HG03558 (cell line): ENCODE data around the gene P3R3URF.

ENCODE experiments used
- ATAC-seq: cut with Tn5 transposase; IDR thresholded peaks from one replicate; pipeline ENCODE4 v1.9.1; 2021; ENCODE audit warnings: moderate number of reproducible peaks; ENCODE audit not compliant: unreplicated experiment; ENCODE audit errors: extremely low read depth

P3R3URF gene

DNA sequence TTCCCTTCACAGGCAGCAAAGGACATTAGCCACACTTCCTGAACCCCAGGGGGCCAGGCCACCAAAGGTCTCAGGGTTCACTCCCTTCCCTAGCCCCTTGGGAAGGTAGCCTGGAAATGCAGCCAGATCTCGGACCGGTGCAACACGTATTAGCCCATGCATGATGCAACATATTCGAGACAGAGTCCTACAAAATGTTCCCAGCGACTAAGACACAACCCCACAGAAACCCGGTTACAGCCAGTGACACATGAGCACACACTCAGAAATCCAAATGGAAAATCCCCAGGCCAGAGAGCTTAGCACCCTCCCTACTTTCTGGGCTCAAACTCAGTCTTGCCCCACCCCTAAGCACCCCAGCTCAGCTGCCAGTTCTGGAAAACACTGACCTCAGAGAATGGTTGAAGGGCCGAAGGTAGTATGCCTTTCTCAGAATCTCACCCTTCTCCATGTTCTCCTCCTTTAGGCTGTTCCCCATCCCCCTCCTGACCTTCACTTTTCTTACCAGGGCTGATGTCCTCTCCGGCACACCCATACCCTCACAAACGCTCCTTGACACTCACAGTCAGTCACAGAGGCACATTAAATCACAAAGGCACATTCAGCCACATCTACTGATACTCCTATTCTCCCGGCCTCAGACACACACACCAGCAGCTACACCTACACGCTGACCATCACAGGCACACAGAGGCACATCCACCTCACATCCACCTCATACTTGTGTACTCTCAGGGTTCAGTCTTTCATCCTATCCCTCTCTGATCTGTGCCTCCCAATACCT, 1.6 kb downstream of the P3R3URF start, which contains the start of gene TSPAN1:
TSPAN1 (plus strand) TSS at position 640 of the 784 bp plus-strand sequence. CDS start 6,021 bp downstream, outside the sequence.
- no peak for ATAC-seq

DNA sequence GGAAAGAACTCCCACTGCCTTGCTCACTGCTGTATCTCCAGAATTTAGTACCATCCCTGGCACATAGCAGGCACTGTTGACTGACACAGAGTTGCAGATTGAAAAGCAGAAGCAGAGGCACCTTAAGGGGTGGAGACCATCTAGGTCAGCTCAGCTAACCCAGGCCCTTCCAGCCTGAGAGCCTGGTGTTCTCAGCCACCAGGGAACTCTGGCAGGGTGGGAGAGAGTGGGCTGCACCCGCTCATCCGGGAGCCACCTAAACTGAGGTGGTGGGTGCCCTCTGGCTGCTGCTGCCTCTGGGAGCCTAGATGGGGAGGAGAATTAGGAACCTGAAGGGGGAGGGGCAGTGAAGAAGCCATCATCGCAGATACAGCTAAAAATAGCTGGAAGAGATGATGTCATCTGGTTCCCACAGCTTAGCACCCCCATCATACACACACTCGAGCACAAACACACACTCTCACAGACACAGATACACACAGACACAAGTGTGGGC, 2.9 kb downstream of the P3R3URF start:
- ATAC-seq = no peak

DNA sequence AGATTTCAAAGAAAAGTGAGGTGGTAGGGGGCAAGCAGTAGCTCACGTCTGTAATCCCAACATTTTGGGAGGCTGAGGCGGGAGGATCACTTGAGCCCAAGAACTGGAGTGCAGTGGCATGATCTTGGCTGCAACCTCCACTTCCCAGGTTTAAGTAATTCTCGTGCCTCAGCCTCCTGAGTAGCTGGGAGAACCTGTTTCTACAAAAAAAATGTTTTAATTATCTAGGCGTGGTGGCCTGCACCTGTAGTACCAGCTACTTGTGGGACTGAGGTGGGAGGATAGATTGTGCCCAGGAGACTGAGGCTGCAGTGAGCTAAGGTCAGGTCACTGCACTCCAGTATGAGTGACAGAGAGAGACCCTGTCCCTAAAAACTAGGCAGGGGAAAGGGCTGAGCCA, 4.0 kb downstream of the P3R3URF start:
- no peak for ATAC-seq

DNA sequence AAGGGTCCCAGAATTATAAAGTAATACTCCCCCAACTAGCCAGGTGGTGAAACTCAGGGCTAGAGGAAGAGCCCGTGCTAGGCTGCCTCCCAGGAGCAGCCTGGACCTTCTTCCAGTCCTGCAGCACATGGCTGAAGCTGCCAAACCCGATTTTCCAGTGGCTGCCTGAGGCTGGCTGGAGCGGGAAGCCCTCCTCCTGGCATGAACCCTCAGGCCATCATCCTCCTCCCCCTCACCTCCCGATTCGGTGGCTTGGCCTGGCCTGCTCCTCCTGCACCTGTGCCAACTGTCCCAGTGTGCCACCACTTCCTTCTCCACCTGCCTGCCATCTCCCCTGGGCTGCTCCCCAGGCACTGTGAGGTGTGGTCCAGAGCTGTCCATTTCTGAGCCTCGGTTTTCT, 4.4 kb downstream of the P3R3URF start:
- ATAC-seq = no peak

DNA sequence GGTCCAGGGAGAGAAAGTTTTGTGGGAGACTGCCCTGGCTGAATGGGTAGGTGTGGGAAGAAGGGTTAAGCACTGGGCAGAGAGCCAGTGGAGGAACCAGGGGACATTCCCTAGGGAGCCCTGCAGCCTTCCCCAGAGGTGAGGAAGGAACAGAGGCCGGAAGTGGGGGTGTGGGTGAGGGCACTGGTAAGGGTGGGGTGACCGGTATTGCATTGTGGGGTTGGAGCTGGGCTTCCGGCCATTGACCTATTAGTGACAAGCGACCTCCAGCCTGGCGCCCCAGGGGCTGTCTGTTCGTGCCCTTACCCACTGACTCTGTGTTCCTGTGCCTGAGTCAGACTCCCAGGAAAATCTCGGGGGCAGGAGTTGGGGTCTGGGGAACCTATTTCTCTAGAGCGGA, 4.9 kb downstream of the P3R3URF start:
- ATAC-seq = no peak

DNA sequence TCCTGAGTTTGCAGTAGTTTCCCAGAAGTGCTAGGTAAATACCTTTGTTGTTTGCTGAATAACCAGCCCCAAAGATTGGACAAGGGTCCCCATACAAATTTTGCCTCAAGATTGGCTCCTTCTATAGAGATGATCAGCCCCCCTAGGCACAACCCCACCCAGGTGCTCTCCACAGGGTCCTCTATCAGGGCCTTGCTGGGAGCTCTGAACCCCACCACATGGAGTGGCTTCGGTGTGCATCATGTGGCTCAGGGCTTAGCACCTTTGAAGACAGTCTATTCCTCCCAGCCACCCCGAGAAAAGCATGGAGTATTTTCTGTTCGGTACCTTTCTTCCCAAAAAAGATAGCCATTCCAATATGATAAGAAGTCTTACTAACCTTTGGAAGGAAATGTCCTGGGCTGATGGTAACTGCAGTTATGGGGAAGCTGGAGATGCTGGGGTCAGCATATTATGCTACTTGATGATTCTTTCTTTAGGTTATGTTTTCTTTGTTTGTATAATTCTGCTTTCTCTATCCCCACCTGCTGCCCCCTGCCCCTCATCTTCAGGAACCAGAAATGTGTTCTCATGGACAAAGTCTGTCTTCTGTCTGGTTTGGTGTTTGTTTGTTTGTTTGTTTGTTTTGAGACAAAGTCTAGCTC, 6.4 kb downstream of the P3R3URF start:
- no peak for ATAC-seq

DNA sequence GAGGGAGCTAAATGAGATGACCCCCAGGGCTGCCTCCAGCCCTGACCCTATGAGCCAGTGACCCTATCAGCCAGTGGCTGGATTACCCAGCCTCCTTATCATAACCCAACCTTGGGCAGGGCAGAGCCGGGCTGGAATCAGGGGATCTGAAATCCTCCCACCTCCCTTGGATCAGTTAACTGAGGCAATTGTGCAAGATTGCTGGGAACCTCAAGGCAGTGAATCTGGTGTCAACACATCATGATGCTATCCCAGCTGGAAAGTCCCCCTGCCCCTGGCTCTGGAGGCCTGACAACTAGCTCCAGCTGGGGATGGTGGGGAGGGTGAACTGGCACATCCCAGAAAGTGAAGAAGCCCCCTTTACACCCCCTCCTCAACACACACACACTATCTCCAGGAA, 7.8 kb downstream of the P3R3URF start:
- ATAC-seq = no peak

DNA sequence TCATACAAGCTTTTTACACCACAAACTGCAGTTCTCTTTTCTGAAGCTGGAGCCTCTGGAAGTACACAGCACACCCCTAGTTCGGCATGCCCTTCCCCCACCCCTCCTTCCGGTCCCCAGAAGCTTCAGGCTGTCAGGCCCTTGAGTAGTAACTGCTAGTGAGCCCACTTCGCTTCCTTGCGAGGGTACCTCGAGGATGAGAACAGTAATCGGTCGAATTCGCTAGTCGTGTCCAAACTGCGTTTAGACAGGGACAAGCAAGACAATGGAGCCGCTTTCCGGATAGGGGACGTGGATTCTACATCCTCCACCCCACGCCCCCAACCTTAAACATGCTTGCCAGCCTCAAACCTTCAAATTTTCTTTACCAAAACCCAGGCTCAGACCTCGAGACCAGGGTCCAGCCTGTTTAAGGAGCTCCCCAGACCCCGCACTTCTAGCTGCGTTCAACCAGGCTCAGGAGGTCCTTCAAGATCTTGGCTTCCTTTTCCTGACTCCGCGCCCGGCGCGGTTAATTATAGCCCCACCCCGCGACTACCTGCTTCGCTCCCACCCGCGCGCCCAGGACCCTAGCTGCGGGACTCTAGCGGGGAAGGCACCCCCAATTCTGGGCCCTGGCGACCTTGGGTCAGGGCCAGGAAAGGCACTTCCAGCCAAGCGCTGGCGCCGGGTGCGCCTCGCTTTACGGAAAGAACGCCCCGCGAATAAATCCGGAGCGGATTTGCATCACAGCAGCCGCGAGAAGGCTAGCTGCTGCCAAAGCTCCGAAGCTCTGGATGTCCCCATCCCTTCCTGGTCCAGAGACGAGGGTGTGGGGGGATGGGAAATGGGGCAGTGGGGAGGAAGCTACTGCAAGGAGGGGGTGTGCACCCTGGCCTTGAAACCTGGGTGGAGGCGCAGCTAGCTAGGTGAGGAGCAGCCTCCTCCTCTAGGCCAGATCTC, 9.5 kb downstream of the P3R3URF start:
- no peak for ATAC-seq

DNA sequence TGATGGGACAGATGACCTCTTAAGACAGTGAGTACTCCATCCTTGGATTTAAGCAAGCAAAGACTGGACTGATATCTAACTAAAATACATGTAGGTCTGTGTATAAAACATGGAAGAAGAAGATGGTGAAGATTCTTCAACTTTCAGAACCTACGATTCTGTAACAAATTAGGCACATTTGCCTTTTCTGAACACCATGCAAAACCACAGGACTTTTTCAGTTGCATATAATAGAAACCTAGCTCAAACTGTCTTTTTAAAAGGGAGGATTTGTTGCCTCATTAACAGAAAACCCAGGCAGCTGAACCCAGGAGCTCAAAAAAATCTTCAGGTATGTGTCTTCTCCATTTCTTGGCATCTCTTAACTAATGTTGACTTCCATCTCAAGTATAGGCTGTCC, 16.1 kb downstream of the P3R3URF start:
- no peak for ATAC-seq

DNA sequence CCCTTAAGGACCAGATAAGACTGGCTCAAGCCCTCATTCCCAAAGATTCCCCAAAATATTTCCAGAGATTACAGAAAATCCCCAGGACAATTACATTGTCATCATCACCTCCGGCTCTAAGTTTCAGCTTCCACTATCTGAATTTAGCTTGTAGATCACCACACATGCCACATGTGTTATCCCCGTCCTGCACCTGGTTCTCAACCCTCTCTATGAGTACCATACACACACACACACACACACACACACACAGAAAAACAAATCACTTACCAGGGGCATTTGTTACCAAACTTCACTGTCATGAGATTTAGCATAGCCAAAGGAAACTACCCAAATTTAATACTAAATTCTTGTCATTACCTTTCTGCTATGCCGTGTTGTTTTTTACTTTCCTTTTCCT, 16.8 kb downstream of the P3R3URF start:
- ATAC-seq = no peak

DNA sequence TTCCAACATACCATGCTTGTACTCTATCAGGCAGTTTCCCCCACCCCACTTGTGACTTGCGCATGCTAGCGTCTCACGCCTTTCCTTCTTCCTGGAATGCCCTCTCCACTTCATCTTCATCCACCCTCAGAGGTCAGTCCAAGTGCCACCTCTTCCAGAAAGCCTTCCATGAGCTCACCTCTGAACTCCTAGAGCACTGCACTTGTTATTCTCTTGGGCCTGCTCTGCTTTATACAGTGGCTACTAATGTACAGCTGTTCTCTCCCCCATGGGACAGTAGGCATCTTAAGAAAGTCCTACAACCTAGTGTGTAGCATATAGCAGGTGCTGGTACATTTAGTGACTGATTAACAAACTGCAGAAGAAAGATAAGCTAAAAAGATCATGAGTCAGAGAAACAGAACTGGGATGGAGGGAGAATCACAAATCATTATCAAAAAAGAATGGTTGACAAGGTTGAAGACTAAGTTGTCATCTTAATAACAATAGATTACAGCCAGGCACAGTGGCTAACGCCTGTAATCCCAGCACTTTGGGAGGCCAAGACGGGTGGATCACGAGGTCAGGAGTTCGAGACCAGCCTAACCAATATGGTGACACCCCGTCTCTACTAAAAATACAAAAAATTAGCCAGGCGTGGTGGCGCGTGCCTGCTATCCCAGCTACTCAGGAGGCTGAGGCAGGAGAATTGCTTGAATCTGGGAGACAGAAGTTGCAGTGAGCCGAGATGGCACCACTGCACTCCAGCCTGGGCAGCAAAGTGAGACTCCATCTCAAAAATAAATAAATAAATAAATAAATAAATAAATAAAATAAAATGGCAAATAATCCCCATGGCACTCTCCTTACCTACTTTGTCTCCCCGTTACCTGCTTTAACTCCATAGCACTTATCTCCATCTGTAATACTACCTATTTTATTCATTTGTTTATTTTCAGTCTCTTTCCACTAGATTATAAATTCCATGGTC, 17.7 kb downstream of the P3R3URF start:
- ATAC-seq = peak; percentile 77

DNA sequence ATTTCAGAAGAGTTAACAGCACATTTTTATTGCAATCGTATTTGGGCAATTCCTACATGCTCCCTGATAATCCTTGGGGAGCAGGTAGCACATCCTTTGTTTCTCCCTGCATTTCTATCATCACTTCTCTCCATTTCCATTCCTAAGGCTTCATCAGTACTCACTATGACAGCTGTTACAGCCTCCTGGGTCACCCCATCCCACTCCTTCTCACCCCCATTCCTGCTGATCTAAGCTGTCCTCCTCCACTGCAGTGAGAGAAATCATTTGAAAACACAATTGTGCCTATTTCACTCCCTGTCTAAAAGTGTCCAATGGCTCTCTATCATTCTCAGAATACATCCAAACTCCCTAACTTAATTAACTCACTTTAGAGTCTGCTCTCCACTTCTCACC, 18.4 kb downstream of the P3R3URF start:
- no peak for ATAC-seq

DNA sequence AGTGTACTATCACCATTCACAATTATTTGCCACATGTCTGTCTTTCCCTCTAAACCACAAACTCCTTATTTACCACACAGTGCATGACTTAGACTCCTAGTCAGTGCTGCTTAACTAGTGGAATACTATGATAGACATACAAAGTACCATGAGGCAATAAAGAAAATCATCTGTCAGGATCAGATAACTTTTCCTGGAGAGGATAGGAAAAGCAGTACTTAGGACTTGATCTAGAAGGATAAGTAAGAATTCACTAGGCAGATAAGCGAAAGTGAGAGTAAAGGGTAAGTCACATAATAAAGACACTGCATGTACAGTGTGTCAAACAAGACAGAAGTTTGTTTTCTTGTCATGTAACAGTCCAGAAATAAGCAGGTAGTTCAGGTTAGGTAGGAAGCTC, 22.6 kb downstream of the P3R3URF start:
- no peak for ATAC-seq

DNA sequence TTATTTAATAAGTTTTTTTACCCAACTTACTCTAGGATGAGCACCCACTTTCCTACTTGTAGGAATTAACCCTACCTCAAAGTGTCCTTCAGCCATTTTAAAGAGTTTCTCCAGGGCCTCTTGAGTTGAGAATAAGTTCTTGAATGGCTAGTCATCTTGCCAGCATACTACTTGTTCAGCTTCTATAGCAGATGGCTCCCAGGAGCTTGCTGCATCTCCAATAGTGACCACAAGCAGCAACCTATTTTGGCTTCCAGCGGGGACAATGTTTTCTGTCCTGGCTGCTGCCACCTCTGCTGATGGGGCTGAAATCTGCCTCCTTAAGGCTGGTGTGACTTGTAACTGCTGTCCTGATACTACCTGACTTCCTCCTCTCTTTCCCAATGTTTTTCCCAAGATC, 23.1 kb downstream of the P3R3URF start:
- no peak for ATAC-seq

DNA sequence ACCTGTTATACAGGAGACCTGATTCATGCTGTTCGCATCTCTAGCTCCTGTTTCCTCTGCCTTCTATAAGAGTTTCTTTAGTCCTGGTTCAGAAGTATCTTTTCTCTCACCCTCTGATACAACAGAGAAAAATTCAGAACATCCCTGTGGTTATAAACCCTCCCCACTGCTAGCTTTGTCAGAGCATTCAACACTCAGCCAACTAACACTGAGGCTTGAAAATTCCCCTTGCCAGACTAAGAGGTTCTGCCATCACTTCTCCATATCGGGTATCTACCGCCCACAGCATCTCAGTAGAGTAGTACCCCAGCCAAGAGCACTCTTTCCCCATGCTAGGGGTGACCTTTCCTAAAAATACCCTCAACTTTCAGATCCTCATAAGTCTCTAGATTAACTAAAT, 24.3 kb downstream of the P3R3URF start:
- no peak for ATAC-seq

DNA sequence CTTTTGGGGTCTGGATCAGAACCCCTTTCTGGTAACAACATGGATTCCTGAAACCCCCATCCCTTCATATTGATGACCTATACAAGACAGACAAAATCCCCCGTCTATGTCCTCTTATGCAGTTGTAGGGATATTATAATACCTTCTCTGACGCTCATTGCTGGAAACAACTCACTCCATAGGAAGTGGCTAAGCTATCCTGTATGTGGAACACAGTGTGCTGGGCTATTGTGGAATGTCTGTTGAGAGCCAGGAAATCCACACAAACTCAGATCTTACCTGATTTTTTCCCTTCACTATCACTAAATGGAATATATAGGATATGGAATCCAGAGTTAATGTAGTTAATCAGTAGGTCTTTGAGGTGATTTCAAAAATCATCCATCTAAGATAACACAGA, 26.2 kb downstream of the P3R3URF start:
- no peak for ATAC-seq

DNA sequence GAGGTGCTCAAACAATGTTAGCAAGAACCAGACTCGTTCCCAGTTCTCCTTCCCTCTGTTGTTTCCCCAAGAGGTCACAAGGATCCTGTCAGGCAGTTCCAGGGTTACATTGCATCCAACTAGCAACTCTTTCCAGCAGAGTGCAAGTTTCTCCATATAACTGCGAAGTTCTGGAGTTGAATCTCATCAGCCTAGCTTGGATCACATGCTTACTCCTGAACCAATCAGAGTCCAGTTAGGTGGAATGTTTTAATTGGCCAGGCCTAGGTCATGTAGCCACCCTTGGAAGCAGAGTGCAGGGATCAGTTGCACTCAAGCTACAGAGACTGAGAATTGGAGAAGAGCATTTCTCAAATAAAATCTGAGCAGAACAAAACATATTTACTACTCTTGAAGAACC, 28.0 kb downstream of the P3R3URF start:
- no peak for ATAC-seq

DNA sequence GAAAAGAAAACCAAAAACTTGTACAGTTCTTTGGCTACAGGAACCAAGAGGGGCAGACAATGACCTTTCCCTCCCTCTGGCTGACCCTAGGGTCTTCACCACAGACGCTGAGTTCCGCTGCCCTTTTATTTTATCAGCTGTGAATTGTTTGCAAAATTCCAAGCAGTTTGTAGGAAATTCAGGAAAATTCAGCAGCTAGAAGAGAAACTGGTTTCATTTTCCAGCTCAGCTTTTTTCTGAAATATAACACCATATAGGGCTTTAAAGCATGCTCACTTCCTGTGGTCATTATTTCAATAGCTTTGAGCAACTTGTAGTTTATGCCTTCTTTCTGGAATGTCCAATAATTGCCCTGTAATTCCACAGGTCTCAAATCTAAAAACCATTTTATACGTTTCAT, 38.4 kb downstream of the P3R3URF start:
- ATAC-seq = no peak

DNA sequence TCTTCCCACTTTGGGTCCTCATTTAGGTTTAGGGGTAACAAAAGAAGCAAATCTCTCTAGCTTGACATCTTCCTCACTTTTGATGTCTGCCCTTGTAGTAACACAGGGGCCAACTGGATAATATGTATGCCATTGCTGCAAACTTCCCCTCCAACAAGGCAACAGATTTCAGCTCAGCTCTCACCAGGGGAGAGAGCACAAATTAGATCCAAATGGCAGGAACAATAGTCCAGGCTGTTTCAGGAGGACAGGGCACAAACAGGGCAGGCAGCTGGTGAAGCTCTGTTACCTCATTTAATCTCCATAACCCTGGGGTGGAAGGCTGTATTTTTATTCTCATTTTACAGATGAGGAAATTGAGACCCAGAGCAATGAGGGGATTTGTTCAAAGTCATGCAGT, 39.6 kb downstream of the P3R3URF start:
- no peak for ATAC-seq
